Stimulated activated effector memory CD8-positive, alpha-beta T cell treated with anti-CD3 and anti-CD28 coated beads, Interleukin-12 subunit alpha, Interleukin-12 subunit beta, amount 100 ng/mL, for 72 hours (primary cell): ENCODE results near the gene GEMIN5.
"Not testable (repeated sequence)": the region's sequence is repeated elsewhere in the genome, so short reads cannot be mapped to it uniquely, and the experiment has no call there.

ENCODE experiments used
- ATAC-seq: fragments of 150-1000 bp; cut with Tn5 transposase; 2 replicates; pipeline ENCODE4 v1.10.0; 2021
- DNase-seq, 2 donors: peaks; one replicate each; pipeline ENCODE4 v3.0.0; 2021 to 2022; ENCODE audit warnings: low spot score in 2 of 2
- H3K27ac Mint-ChIP-seq: one replicate; pipeline ENCODE4 v1.8.0; 2022; ENCODE audit warnings: mild to moderate bottlenecking, mixed read lengths
- H3K36me3 Mint-ChIP-seq: one replicate; pipeline ENCODE4 v1.8.0; 2022; ENCODE audit warnings: mild to moderate bottlenecking, mixed read lengths
- H3K4me1 Mint-ChIP-seq: one replicate; pipeline ENCODE4 v1.8.0; 2022; ENCODE audit warnings: mixed read lengths
- H3K4me3 Mint-ChIP-seq: one replicate; pipeline ENCODE4 v1.8.0; 2022; ENCODE audit warnings: mild to moderate bottlenecking, mixed read lengths
- H3K9me3 Mint-ChIP-seq: one replicate; pipeline ENCODE4 v1.8.0; 2022; ENCODE audit warnings: mixed read lengths

The GEMIN5 gene

DNA sequence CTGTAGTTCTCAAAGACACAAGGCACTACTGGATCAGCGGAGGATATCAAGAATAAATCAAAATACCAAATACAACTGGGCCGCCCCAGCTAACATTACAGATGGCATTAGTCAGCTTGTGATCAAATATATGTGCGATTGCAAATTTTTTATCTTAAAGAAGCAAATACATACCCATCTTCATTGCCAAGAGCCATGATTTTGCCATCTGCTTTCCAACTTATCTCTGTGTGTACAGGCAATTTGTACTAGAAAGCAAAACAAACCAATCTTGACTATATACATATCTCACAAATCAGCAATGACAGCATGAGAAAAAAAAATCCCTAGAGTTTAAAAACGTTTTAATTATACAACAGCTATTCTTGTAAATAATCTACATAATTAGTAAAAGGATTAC, 20.3 kb downstream of the GEMIN5 start:
- ATAC-seq (no peak), DNase-seq (no peak)
- no peak overlapping the region for H3K27ac Mint-ChIP-seq
- no peak overlapping the region for H3K4me3 Mint-ChIP-seq
- H3K9me3 Mint-ChIP-seq = no peaks in the 10 kb centered on the region
- H3K4me1 Mint-ChIP-seq = no peaks in the 10 kb centered on the region
- peaks cover 100% of the 10 kb centered on the region for H3K36me3 Mint-ChIP-seq

DNA sequence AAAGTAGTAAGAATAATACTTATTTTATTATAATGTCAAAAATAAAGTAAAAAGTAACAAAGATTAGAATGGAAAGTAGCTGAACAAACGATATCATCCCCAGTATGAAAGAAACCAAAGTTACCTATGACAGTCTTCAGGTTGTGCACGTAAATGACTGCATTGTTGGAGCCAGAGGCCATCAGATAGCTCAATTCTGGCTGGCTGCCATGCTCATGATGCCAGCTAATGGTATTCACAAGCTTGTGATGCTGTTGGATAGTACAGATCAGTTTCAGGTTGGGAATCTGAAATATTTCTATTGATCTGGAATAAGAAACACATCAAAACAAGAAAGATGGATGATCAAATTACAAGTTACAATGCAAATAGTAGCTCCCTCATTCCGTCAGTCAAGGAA, 21.1 kb downstream of the GEMIN5 start:
- no peak for DNase-seq
- no peak for ATAC-seq
- H3K4me1 Mint-ChIP-seq = no peaks in the 10 kb centered on the region
- H3K36me3 Mint-ChIP-seq = peaks cover 100% of the 10 kb centered on the region
- H3K4me3 Mint-ChIP-seq = no peak overlapping the region
- no peak overlapping the region for H3K27ac Mint-ChIP-seq
- no peaks in the 10 kb centered on the region for H3K9me3 Mint-ChIP-seq

DNA sequence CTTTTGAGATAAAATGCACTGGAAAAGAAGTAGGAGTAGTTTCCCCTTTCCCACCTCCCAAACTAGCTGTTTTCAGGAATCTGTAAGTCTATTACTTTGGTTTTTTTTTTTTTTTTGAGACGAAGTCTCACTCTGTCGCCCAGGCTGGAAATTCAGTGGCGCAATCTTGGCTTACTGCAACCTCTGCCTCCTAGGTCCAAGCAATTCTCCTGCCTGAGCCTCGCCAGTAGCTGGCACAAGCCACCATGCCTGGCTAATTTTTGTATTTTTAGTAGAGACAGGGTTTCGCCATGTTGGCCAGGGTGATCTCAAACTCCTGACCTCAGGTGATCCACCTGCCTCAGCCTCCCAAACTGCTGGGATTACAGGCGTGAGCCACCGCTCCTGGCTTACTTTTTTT, 32.4 kb downstream of the GEMIN5 start:
- not testable (repeated sequence) for ATAC-seq

DNA sequence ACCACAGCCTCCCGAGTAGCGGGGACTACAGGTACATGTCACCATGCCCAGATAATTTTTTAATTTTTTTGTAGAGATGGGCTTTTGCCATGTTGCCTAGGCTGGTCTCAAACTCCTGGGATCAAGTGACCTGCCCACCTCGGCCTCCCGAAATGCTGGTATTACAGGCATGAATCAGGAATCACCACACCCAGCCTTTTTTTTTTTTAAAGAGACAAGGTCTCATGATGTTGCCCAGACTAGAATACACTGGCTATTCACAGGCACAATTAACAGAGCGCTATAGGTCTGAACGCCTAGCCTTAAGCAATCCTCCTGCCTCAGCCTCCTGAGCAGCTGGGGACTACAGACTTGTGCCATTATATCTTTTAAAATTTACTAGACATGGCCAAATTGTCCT, 36.1 kb downstream of the GEMIN5 start:
- Mint-ChIP-seq H3K36me3 (peaks cover 98% of the 10 kb centered on the region), H3K9me3 (no peaks in the 10 kb centered on the region), H3K27ac (no peak overlapping the region), H3K4me1 (no peaks in the 10 kb centered on the region), H3K4me3 (no peak overlapping the region)
- no peak for ATAC-seq
- no peak for DNase-seq

More for the DNA sequence above, 32.4 kb downstream of the GEMIN5 start:
- peaks cover 98% of the 10 kb centered on the region for H3K36me3 Mint-ChIP-seq
- not testable (repeated sequence) for H3K27ac Mint-ChIP-seq, H3K4me3 Mint-ChIP-seq, DNase-seq, H3K4me1 Mint-ChIP-seq, H3K9me3 Mint-ChIP-seq

DNA sequence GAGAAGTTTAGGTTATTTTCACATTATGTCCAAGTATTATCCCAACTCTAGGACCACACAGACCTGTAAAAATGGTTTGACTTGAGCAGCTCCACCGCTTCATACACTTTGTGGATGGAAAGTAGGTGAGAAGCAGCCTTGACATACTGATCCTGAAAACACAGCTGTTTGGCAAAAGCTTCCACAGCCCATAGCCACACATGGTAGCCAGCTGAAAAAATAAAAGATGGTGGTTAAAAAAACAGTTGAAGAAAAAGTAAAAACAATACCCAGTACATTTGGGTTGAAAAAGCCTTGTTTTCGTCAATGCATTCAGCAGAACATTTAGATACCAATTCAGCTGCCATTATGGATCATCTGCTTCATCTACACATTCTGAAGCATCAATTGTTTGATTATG, 36.7 kb downstream of the GEMIN5 start:
- H3K36me3 Mint-ChIP-seq = peaks cover 98% of the 10 kb centered on the region
- DNase-seq (no peak), ATAC-seq (no peak)
- H3K4me1 Mint-ChIP-seq = no peaks in the 10 kb centered on the region
- H3K4me3 Mint-ChIP-seq = no peak overlapping the region
- no peak overlapping the region for H3K27ac Mint-ChIP-seq
- no peaks in the 10 kb centered on the region for H3K9me3 Mint-ChIP-seq

DNA sequence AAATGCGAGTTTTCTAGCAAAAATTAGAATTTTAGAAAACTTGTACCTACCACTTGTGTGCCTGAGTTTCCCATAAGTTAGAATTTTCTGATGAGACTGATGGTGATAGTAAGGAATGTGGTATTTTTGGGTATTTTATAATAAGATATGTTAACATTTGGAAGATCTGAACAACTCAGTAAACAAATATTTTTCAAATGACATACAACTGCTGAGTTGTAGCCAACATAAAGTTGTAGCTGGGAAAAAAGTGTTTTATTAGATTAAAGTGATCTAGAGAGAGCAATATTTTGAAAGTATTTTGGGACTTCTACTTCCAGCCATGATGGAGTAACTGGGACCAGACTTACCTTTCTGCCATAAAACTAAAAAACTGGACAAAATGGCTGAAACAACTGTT, 37.9 kb downstream of the GEMIN5 start:
- DNase-seq (no peak), ATAC-seq (no peak)
- Mint-ChIP-seq H3K9me3 (no peaks in the 10 kb centered on the region), H3K36me3 (peaks cover 98% of the 10 kb centered on the region), H3K4me1 (no peaks in the 10 kb centered on the region), H3K4me3 (no peak overlapping the region), H3K27ac (no peak overlapping the region)

DNA sequence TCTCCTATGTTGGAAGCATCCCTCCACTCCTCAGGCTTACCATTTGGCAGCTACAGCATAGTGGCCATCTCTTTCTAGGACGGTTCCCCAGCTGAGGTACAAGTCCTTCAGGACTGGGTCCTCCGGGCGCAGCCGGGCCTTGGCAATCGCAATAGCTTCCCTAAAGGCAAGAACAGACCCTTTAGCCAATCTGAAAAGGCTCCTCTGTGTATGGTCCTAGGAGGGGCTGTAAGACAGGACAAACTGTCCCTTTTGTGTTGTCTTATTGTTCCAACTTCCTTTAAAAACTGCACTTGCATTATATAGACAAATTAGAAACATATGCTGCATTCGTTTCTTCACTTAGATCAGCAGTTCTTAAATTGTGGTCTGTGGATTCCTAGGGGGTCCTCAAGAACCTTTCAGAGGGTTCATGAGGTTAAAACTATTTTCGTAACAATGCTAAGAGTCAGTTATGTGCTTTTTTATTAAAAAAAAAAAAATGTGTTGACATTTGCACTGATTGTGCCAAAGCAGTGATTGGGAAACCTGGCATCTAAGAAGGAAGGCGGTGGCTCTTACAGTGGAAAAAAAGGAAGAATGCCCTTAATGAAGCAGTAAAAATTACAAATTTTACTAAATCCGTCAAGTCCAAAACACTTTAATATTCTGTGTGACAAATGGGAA, 38.7 kb downstream of the GEMIN5 start:
- H3K4me1 Mint-ChIP-seq = no peaks in the 10 kb centered on the region
- H3K36me3 Mint-ChIP-seq = peaks cover 98% of the 10 kb centered on the region
- ATAC-seq (no peak), DNase-seq (no peak)
- no peak overlapping the region for H3K27ac Mint-ChIP-seq
- H3K4me3 Mint-ChIP-seq = no peak overlapping the region
- no peaks in the 10 kb centered on the region for H3K9me3 Mint-ChIP-seq

DNA sequence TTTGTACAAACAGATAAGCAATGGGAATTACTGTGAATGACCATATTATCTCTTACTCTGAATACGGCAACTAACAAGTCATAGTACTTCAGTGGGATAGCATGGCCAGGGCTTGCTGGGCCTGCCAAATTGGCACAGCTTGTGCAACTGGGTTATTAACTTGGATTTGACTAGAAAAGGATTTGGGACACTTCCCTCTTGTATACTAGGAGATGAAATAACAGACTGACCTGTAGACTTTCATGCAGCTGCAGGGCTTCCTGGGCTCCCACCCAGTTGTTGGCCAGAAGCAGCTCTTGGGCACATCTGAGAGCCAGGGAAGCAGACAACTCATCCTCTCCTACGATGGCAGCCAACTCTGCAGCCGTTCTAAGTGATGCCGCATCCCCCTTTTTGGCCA, 39.8 kb downstream of the GEMIN5 start:
- DNase-seq (no peak), ATAC-seq (no peak)
- Mint-ChIP-seq H3K4me3 (no peak overlapping the region), H3K4me1 (no peaks in the 10 kb centered on the region), H3K36me3 (peaks cover 98% of the 10 kb centered on the region), H3K27ac (no peak overlapping the region), H3K9me3 (no peaks in the 10 kb centered on the region)

DNA sequence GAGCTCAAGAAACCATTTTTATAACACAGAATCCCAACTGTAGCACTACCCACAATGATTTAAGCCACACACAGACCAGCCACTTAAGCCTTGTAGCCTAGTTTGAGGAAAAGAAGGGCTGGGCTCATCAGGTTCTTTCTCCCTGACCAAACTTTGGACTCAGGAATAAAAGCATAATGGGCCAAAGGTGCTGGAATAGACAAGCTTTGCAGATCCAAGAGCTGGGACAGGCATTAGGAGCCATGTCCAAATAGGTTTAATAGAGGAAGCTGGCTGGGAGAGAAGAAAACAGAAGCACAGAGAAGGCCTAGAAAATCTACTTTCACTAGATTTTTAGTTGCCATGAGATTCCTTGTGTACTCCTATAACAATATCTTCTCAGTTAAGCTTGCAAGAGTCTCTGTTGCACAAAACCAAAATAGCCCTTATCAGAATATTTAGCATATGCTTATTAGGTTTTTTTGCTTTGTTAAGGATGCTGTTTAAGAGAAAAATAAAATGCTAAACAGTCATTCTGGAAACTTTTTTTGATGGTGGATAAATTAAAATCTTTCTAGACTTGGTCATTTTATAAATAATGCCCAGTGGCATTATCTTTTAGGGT, 41.3 kb downstream of the GEMIN5 start:
- H3K27ac Mint-ChIP-seq = peak overlapping the region; percentile 65
- no peak for ATAC-seq

DNA sequence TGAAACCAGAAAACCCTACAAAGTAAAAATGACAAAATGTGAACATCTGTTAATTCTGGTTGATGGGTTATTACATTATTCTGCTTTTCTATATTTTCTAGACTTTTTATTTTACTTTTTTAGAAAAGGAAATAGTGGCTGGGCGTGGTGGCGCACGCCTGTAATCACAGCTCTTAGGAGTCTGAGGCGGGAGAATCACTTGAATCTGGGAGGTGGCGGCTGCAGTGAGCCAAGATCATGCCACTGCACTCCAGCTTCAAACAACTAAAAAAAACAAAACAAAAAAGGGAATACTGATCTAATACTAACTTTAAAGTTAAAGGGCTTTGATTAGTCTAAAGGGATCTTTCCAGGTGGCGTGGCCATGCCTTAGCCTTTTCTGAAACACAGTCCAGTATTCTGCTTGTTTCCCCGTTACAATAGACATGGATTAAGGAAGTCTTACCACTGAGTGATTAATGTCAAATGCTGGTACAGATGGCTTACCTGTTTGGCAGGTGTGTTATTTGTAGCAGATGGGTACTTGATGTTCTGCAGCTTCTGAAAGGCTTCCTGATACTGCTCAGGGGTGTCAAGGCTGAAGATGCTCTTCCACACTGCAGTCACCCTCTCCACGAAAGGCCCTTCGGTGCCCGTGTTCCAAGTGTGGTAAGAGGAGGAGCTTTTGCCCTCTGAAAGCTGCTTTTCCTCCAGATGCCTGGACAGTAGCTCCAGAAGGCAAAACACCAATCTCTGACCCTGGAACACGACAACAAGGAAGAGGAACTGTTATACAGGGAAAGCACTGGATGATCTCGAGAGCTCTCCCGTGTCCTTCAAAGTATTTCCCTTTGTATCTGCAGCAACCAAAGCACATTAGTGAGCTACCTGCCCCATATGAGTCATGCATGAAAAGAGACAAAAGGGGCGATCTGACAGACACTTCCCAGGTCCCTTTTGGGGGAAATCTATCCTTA, 42.1 kb downstream of the GEMIN5 start:
- Mint-ChIP-seq H3K36me3 (peaks cover 100% of the 10 kb centered on the region), H3K4me1 (no peaks in the 10 kb centered on the region), H3K9me3 (no peaks in the 10 kb centered on the region), H3K4me3 (no peak overlapping the region), H3K27ac (peak overlapping the region; percentile 65)
- ATAC-seq = no peak
- no peak for DNase-seq

More for the DNA sequence above, 41.3 kb downstream of the GEMIN5 start:
- DNase-seq = no peak
- Mint-ChIP-seq H3K36me3 (peaks cover 98% of the 10 kb centered on the region), H3K4me3 (no peak overlapping the region), H3K9me3 (no peaks in the 10 kb centered on the region), H3K4me1 (no peaks in the 10 kb centered on the region)

DNA sequence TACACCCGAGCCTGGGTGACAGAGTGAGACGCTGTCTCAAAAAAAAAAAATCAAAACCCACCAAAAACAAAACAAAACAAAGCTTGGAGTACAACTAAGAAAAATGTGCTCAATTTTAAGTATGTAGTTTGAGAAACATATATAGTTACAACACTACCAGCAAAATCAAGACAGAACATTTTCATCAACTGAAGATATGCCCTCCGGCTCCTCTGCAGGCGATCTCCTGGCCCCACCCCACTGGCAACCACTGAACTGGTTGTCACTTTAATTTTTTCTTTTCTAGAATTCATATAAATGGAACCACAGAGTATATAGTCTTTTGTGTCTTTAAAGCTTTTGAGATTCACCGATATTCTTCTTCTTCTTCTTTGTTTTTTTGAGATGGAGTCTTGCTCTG, 44.6 kb downstream of the GEMIN5 start:
- peaks cover 100% of the 10 kb centered on the region for H3K36me3 Mint-ChIP-seq
- no peak overlapping the region for H3K27ac Mint-ChIP-seq
- DNase-seq (no peak), ATAC-seq (no peak)
- no peaks in the 10 kb centered on the region for H3K4me1 Mint-ChIP-seq
- H3K4me3 Mint-ChIP-seq = no peak overlapping the region
- H3K9me3 Mint-ChIP-seq = no peaks in the 10 kb centered on the region

DNA sequence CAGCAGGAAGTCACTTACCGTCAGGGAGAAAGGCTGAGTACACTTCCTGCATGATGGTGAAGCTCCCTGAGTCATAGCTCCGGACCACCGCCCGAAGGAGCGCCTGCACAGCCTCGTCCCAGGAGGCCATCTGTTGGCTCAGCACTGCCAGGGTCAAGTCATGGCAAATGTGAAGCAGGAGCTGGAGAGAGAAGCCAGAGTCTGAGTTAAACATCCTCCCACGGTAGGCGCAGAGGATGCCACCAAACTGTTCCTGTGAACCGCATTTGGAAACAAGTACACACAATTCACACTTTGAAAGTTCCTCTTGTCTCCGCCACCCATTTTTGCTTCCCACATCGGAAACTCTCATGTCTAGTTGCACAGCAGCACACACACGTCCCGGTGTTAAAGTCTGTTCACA, 45.6 kb downstream of the GEMIN5 start:
- no peaks in the 10 kb centered on the region for H3K4me1 Mint-ChIP-seq
- DNase-seq (no peak), ATAC-seq (no peak)

DNA sequence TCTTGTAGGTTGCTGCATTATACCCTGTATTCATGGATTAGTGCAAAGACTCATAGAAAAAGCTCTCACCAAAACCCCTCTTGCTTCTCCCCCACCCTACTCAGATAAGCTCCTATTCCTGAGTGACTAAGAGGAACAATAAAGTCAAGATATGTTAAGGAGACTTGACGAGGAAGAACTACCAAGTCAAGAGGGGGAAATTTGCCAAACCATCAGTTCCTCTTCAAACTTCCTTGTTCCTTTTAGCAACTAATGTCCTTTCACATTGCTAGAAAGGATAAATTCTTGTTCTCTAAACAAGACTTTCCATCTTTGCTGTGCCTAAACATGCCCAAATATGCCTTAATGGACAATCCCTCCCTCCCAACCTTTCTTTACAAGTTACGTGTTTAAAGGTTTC, 52.6 kb downstream of the GEMIN5 start:
- Mint-ChIP-seq H3K36me3 (peaks cover 60% of the 10 kb centered on the region), H3K9me3 (peaks cover 9% of the 10 kb centered on the region), H3K4me1 (no peaks in the 10 kb centered on the region), H3K27ac (no peak overlapping the region), H3K4me3 (no peak overlapping the region)
- ATAC-seq = no peak
- no peak for DNase-seq

More for the DNA sequence above, 45.6 kb downstream of the GEMIN5 start:
- Mint-ChIP-seq H3K4me3 (no peak overlapping the region), H3K9me3 (no peaks in the 10 kb centered on the region), H3K36me3 (peaks cover 100% of the 10 kb centered on the region), H3K27ac (peak overlapping the region; percentile 56)

DNA sequence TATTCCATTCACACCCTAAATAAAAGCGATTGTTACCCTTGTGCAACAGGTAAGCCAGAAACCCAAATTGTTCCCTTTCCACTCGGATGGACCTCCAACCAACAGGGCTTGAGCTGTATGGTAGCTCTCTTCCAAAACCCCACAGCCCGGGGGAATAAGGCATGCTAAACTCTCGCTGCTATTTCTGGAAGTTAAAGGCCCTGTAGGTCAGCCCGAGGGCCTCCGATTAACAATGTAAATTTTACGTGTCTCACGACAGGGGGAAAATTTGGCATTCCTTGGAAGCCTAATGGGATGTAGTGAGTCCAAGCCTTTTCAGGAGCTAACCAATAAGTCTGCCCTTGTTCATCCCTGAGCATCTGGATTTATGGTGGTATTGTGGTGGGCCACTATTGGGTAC, 53.6 kb downstream of the GEMIN5 start:
- H3K4me1 Mint-ChIP-seq = no peaks in the 10 kb centered on the region
- no peak for ATAC-seq
- DNase-seq = no peak
- peaks cover 50% of the 10 kb centered on the region for H3K36me3 Mint-ChIP-seq
- H3K9me3 Mint-ChIP-seq = peaks cover 11% of the 10 kb centered on the region
- no peak overlapping the region for H3K4me3 Mint-ChIP-seq
- H3K27ac Mint-ChIP-seq = no peak overlapping the region

DNA sequence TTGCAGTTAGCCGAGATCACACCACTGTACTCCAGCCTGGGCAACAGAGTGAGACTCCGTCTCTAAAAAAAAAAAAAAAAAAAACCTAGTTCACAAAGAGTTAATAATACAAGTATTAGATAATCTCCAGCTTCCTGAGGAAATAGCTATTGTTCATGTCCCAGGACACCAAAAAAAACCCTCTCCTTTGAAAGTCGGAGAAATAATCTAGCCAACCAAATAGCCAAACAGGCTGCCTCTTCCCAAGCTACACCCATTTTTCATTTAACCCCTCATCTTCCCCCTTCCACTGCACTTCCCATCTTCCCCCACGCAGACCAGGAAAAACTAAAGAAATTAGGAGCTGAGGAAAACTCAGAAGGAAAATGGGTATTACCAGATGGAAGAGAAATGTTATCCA, 56.0 kb downstream of the GEMIN5 start:
- H3K4me1 Mint-ChIP-seq = no peaks in the 10 kb centered on the region
- peaks cover 16% of the 10 kb centered on the region for H3K9me3 Mint-ChIP-seq
- no peak overlapping the region for H3K27ac Mint-ChIP-seq
- peaks cover 36% of the 10 kb centered on the region for H3K36me3 Mint-ChIP-seq
- ATAC-seq (no peak), DNase-seq (no peak)
- no peak overlapping the region for H3K4me3 Mint-ChIP-seq
